GM12878 (cell line): Measurements from ENCODE around the gene HSPA1A. TPM values are rescaled to one million over a fixed set of nuclear protein-coding genes. Genes with fewer than 3 reads are reported as not detected.

Experiments
- CREB1 ChIP-seq: IDR thresholded peaks from 2 replicates; pipeline ENCODE4 v1.6.1; 2012; ENCODE audit warnings: low read depth, mild to moderate bottlenecking, inconsistent platforms
- EGR1 ChIP-seq, 2 experiments: IDR thresholded peaks; 1 replicate in 1 of 2; 2 replicates in 1 of 2; pipeline ENCODE4 v1.6.1; 2011 to 2012; ENCODE audit warnings: low read depth in 2 of 2, low read length in 2 of 2, borderline replicate concordance in 1 of 2, mild to moderate bottlenecking in 1 of 2, moderate library complexity in 1 of 2
- EP300 ChIP-seq, 2 experiments: fragments of 150-350 bp in 1 of 2; IDR thresholded peaks; 2 replicates each; pipeline ENCODE4 v1.6.1; 2011 to 2012; ENCODE audit warnings: low read depth in 2 of 2, low read length in 2 of 2, borderline replicate concordance in 1 of 2, improper control_type of control experiment in 1 of 2, inconsistent platforms in 1 of 2; ENCODE audit not compliant: control insufficient read depth in 1 of 2
- FOXM1 ChIP-seq: IDR thresholded peaks from 2 replicates; pipeline ENCODE4 v1.6.1; 2012; ENCODE audit warnings: low read depth, mild to moderate bottlenecking, inconsistent platforms, low read length, moderate library complexity
- MTA3 ChIP-seq: IDR thresholded peaks from 2 replicates; pipeline ENCODE4 v1.6.1; 2012; ENCODE audit warnings: low read length, inconsistent platforms, borderline replicate concordance
- NRF1 ChIP-seq: conservative IDR thresholded peaks from 2 replicates; pipeline ENCODE4 v1.6.1; 2011; ENCODE audit warnings: mild to moderate bottlenecking, low read depth, low read length, improper control_type of control experiment
- SMAD1 ChIP-seq: fragments of 450-650 bp; IDR thresholded peaks from 2 replicates; pipeline ENCODE4 v1.6.1; 2018; ENCODE audit warnings: mild to moderate bottlenecking, low read depth; ENCODE audit not compliant: partially characterized antibody
- SMARCA5 ChIP-seq: fragments of 450-650 bp; IDR thresholded peaks from 2 replicates; pipeline ENCODE4 v1.6.1; 2017; ENCODE audit warnings: mild to moderate bottlenecking
- SRF ChIP-seq, 2 experiments: IDR thresholded peaks; 2 replicates each; pipeline ENCODE4 v1.6.1; 2011; ENCODE audit warnings: low read depth in 2 of 2, low read length in 2 of 2, mild to moderate bottlenecking in 1 of 2, moderate library complexity in 1 of 2
- ZNF207 ChIP-seq: fragments of 450-650 bp; IDR thresholded peaks from 2 replicates; pipeline ENCODE4 v1.6.1; 2014; ENCODE audit warnings: antibody characterized with exemption, mild to moderate bottlenecking, borderline replicate concordance
- ZNF384 ChIP-seq: IDR thresholded peaks from 2 replicates; pipeline ENCODE4 v1.6.1; 2012; ENCODE audit warnings: low read depth, mild to moderate bottlenecking, low read length, improper control_type of control experiment, borderline replicate concordance
- polyA plus RNA-seq, 11 experiments: library from polyadenylated mRNA; depleted of rRNA in 4 of 11; unstranded in 6 of 11; stranded (reverse) in 5 of 11; fragments of >200 nt; fragmentation: Nextera tagmentation in 4 of 11; fragmentation: Illumina TruSeq in 1 of 11; extraction: Ambion mirVana in 4 of 11; extraction: Trizol in 1 of 11; gene quantifications; 1 replicate in 1 of 11; 2 replicates in 10 of 11; pipeline versions ENCODE4 v1.2.1 to v1.2.3, GENCODE V29; 2011 to 2016; ENCODE audit warnings: inconsistent platforms in 2 of 11, missing spikeins in 2 of 11, low read depth in 1 of 11
- total RNA-seq, 4 experiments: library from RNA; depleted of rRNA in 3 of 4; stranded (reverse); fragments of >200 nt in 3 of 4; fragmentation: Illumina TruSeq in 1 of 4; extraction: Trizol in 1 of 4; gene quantifications; 2 replicates each; pipeline versions ENCODE4 v1.2.1 to v1.2.3, GENCODE V29; 2013 to 2021
- TF ChIP-seq, protein P1 (sequence below): fragments of 450-650 bp; IDR thresholded peaks from 2 replicates; pipeline ENCODE4 v1.6.1; 2017; ENCODE audit warnings: mild to moderate bottlenecking, moderate library complexity
- TF ChIP-seq, protein P2 (sequence below): fragments of 450-650 bp; formaldehyde crosslinking; IDR thresholded peaks from 2 replicates; pipeline ENCODE4 v1.4.0; 2020; ENCODE audit warnings: mild to moderate bottlenecking, moderate library complexity
- TF ChIP-seq, protein P3 (sequence below): fragments of 450-650 bp; conservative IDR thresholded peaks from 2 replicates; pipeline ENCODE4 v1.6.1; 2017; ENCODE audit warnings: mild to moderate bottlenecking, moderate library complexity
- TF ChIP-seq, protein P4 (sequence below): IDR thresholded peaks from 2 replicates; pipeline ENCODE4 v1.6.1; 2012; ENCODE audit warnings: low read depth, low read length, improper control_type of control experiment

Gene HSPA1A
- total and polyA plus RNA-seq, 10 of the 15 experiments (the other 5 are each of a cell fraction or from before 2014, with no cell fraction given): 0.29 to 51.8 (median 17.5) TPM

DNA sequence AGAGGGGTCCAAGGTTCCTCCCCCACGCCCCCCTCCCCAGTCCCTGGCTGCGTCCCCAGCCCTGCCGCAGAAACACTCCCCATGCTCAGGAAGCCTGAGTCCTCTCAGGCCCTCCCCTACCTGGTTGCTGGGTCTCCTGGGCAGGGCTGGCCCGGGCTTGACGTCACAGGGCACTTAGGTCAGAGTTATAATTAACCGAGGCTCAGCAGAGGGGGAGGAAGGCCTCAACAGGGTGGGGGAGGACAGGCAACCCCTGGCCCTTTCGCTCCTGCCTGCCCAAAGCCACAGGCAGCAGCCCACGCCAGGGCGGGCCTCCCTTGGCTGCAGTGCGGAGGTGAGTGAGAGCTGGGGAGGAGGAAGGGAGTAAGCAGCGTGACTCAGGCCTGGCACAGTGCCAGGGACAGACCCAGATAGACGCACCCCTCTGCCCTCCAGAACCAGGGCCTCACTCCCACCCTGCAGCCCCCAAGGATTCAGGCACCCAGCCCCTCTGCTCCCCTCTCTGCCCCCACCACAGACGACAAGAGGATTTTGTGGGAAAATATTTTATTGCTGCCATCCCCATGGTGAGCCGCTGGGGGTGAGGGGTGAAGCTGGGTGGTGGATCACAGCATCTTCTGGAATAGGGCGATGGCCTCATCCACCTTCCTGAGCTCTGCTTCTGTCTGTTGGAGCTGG lies 38.2 kb upstream of the HSPA1A start, which contains the start of gene VWA7 (continued):
- peak; percentile 99 for TF ChIP-seq SMAD1
- TF ChIP-seq SRF (IDR thresholded peaks at IDR 0.05; ENCODE audit: low read depth in 2 of 2, low read length in 2 of 2): no peak
- TF ChIP-seq, protein P1, sequence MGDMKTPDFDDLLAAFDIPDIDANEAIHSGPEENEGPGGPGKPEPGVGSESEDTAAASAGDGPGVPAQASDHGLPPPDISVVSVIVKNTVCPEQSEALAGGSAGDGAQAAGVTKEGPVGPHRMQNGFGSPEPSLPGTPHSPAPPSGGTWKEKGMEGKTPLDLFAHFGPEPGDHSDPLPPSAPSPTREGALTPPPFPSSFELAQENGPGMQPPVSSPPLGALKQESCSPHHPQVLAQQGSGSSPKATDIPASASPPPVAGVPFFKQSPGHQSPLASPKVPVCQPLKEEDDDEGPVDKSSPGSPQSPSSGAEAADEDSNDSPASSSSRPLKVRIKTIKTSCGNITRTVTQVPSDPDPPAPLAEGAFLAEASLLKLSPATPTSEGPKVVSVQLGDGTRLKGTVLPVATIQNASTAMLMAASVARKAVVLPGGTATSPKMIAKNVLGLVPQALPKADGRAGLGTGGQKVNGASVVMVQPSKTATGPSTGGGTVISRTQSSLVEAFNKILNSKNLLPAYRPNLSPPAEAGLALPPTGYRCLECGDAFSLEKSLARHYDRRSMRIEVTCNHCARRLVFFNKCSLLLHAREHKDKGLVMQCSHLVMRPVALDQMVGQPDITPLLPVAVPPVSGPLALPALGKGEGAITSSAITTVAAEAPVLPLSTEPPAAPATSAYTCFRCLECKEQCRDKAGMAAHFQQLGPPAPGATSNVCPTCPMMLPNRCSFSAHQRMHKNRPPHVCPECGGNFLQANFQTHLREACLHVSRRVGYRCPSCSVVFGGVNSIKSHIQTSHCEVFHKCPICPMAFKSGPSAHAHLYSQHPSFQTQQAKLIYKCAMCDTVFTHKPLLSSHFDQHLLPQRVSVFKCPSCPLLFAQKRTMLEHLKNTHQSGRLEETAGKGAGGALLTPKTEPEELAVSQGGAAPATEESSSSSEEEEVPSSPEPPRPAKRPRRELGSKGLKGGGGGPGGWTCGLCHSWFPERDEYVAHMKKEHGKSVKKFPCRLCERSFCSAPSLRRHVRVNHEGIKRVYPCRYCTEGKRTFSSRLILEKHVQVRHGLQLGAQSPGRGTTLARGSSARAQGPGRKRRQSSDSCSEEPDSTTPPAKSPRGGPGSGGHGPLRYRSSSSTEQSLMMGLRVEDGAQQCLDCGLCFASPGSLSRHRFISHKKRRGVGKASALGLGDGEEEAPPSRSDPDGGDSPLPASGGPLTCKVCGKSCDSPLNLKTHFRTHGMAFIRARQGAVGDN: no peak
- peak; percentile 89 for TF ChIP-seq CREB1
- no peak for TF ChIP-seq FOXM1
- no peak for TF ChIP-seq NRF1
- TF ChIP-seq, protein P2, sequence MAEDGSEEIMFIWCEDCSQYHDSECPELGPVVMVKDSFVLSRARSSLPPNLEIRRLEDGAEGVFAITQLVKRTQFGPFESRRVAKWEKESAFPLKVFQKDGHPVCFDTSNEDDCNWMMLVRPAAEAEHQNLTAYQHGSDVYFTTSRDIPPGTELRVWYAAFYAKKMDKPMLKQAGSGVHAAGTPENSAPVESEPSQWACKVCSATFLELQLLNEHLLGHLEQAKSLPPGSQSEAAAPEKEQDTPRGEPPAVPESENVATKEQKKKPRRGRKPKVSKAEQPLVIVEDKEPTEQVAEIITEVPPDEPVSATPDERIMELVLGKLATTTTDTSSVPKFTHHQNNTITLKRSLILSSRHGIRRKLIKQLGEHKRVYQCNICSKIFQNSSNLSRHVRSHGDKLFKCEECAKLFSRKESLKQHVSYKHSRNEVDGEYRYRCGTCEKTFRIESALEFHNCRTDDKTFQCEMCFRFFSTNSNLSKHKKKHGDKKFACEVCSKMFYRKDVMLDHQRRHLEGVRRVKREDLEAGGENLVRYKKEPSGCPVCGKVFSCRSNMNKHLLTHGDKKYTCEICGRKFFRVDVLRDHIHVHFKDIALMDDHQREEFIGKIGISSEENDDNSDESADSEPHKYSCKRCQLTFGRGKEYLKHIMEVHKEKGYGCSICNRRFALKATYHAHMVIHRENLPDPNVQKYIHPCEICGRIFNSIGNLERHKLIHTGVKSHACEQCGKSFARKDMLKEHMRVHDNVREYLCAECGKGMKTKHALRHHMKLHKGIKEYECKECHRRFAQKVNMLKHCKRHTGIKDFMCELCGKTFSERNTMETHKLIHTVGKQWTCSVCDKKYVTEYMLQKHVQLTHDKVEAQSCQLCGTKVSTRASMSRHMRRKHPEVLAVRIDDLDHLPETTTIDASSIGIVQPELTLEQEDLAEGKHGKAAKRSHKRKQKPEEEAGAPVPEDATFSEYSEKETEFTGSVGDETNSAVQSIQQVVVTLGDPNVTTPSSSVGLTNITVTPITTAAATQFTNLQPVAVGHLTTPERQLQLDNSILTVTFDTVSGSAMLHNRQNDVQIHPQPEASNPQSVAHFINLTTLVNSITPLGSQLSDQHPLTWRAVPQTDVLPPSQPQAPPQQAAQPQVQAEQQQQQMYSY (CRISPR knock-in tag): no peak
- TF ChIP-seq, protein P3, sequence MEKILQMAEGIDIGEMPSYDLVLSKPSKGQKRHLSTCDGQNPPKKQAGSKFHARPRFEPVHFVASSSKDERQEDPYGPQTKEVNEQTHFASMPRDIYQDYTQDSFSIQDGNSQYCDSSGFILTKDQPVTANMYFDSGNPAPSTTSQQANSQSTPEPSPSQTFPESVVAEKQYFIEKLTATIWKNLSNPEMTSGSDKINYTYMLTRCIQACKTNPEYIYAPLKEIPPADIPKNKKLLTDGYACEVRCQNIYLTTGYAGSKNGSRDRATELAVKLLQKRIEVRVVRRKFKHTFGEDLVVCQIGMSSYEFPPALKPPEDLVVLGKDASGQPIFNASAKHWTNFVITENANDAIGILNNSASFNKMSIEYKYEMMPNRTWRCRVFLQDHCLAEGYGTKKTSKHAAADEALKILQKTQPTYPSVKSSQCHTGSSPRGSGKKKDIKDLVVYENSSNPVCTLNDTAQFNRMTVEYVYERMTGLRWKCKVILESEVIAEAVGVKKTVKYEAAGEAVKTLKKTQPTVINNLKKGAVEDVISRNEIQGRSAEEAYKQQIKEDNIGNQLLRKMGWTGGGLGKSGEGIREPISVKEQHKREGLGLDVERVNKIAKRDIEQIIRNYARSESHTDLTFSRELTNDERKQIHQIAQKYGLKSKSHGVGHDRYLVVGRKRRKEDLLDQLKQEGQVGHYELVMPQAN: peak; percentile 35; the same call in 1 of the 2 replicates
- TF ChIP-seq EGR1 (IDR thresholded peaks at IDR 0.05; ENCODE audit: borderline replicate concordance in 1 of 2, low read depth in 2 of 2, low read length in 2 of 2): peak in 1 of 2 experiments; percentile 95; a peak in 2 of 3 replicates
- peak; percentile 51 for TF ChIP-seq SMARCA5
- TF ChIP-seq ZNF207: 0 out of 2 replicates have a peak, but pooled peaks have one; percentile 16
- peak; percentile 52 for TF ChIP-seq MTA3
- peak; percentile 33 to 39; a peak in 2 of 4 replicates for TF ChIP-seq EP300 (IDR thresholded peaks at IDR 0.05; ENCODE audit: borderline replicate concordance in 1 of 2, control insufficient read depth in 1 of 2, low read depth in 2 of 2, low read length in 2 of 2)
- no peak for TF ChIP-seq ZNF384
- TF ChIP-seq, protein P4, sequence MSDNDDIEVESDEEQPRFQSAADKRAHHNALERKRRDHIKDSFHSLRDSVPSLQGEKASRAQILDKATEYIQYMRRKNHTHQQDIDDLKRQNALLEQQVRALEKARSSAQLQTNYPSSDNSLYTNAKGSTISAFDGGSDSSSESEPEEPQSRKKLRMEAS: 0 out of 2 replicates have a peak, but pooled peaks have one; percentile 28
